WTC11 (cell line): ENCODE data around the gene MRPL33. TPM values are rescaled to one million over a fixed set of nuclear protein-coding genes. Genes with fewer than 3 reads are reported as not detected.

Experiments
- ATAC-seq: fragments of 200-7000 bp; cut with Tn5 transposase; 2 replicates; pipeline ENCODE4 v1.10.0; 2021; ENCODE audit warnings: mild to moderate bottlenecking, moderate library complexity
- CTCF ChIA-PET: fragments of 300-600 bp; sonication (Branson Sonifier 250); formaldehyde crosslinking; loops from one replicate; lab custom pipeline; 2021; ENCODE audit warnings: antibody characterized with exemption; lab: Charles Lee
- POLR2A ChIA-PET: fragments of 350-600 bp; sonication (Branson Sonifier 250); formaldehyde crosslinking; loops from one replicate; lab custom pipeline; 2021; ENCODE audit warnings: antibody characterized with exemption; lab: Charles Lee
- DNase-seq: peaks from one replicate; pipeline ENCODE4 v3.0.0; 2021; ENCODE audit warnings: low spot score
- H3K27ac Mint-ChIP-seq: 2 replicates; pipeline ENCODE4 v1.8.0; 2021; ENCODE audit warnings: mixed read lengths
- H3K27me3 Mint-ChIP-seq: 2 replicates; pipeline ENCODE4 v1.8.0; 2021; ENCODE audit warnings: low read depth, mild to moderate bottlenecking, moderate library complexity, mixed read lengths
- H3K36me3 Mint-ChIP-seq: 2 replicates; pipeline ENCODE4 v1.8.0; 2021; ENCODE audit warnings: mixed read lengths
- H3K4me1 Mint-ChIP-seq: 2 replicates; pipeline ENCODE4 v1.8.0; 2022; ENCODE audit warnings: mixed read lengths
- H3K4me3 Mint-ChIP-seq: 2 replicates; pipeline ENCODE4 v1.8.0; 2021; ENCODE audit warnings: mild to moderate bottlenecking, moderate library complexity, mixed read lengths
- H3K9me3 Mint-ChIP-seq: 2 replicates; pipeline ENCODE4 v1.8.0; 2021; ENCODE audit warnings: mixed read lengths
- ATF6 ChIP-seq: sonication (generic); formaldehyde crosslinking; IDR thresholded peaks from 2 replicates; pipeline ENCODE4 v1.8.1; 2023; ENCODE audit warnings: mild to moderate bottlenecking, missing genetic modification reagents
- CTCF ChIP-seq: fragments of 200-600 bp; IDR thresholded peaks from 2 replicates; pipeline ENCODE4 v1.8.0; 2022; ENCODE audit warnings: antibody characterized with exemption
- E2F4 ChIP-seq: sonication (generic); formaldehyde crosslinking; IDR thresholded peaks from 2 replicates; pipeline ENCODE4 v1.8.1; 2022; ENCODE audit warnings: low read depth, mild to moderate bottlenecking, moderate library complexity, missing genetic modification reagents, borderline replicate concordance
- ETV6 ChIP-seq: sonication (generic); formaldehyde crosslinking; IDR thresholded peaks from 2 replicates; pipeline ENCODE4 v1.8.1; 2022; ENCODE audit warnings: mild to moderate bottlenecking, missing genetic modification reagents
- FOXK1 ChIP-seq: sonication (generic); formaldehyde crosslinking; IDR thresholded peaks from 2 replicates; pipeline ENCODE4 v1.8.0; 2022; ENCODE audit warnings: mild to moderate bottlenecking, moderate library complexity, missing genetic modification reagents
- GABPB1 ChIP-seq: sonication (generic); formaldehyde crosslinking; IDR thresholded peaks from 2 replicates; pipeline ENCODE4 v1.8.1; 2023; ENCODE audit warnings: mild to moderate bottlenecking, missing genetic modification reagents
- NFATC4 ChIP-seq: fragments of 250-450 bp; sonication (Bioruptor Pico); IDR thresholded peaks from 2 replicates; pipeline ENCODE4 v1.9.0; 2021; ENCODE audit warnings: mild to moderate bottlenecking
- SMAD3 ChIP-seq: sonication (generic); formaldehyde crosslinking; IDR thresholded peaks from 2 replicates; pipeline ENCODE4 v1.8.0; 2022; ENCODE audit warnings: missing genetic modification reagents, mild to moderate bottlenecking, borderline replicate concordance
- TEAD1 ChIP-seq: sonication (generic); formaldehyde crosslinking; IDR thresholded peaks from 2 replicates; pipeline ENCODE4 v1.8.0; 2022; ENCODE audit warnings: mild to moderate bottlenecking, missing genetic modification reagents
- ZMAT4 ChIP-seq: fragments of 250-450 bp; sonication (Bioruptor Pico); IDR thresholded peaks from 2 replicates; pipeline ENCODE4 v1.9.0; 2021; ENCODE audit warnings: mild to moderate bottlenecking
- ZNF232 ChIP-seq: sonication (generic); formaldehyde crosslinking; IDR thresholded peaks from 2 replicates; pipeline ENCODE4 v1.8.0; 2022; ENCODE audit warnings: mild to moderate bottlenecking, missing genetic modification reagents
- ZNF425 ChIP-seq: fragments of 250-450 bp; sonication (Bioruptor Pico); conservative IDR thresholded peaks from 2 replicates; pipeline ENCODE4 v1.9.0; 2021; ENCODE audit warnings: mild to moderate bottlenecking
- ZNF532 ChIP-seq: fragments of 250-450 bp; sonication (Bioruptor Pico); IDR thresholded peaks from 2 replicates; pipeline ENCODE4 v1.9.0; 2021; ENCODE audit warnings: mild to moderate bottlenecking, borderline replicate concordance
- ZSCAN18 ChIP-seq: fragments of 250-450 bp; sonication (Bioruptor Pico); IDR thresholded peaks from 2 replicates; pipeline ENCODE4 v2.1.2; 2022; ENCODE audit warnings: mild to moderate bottlenecking, moderate library complexity
- total RNA-seq: library from RNA; stranded (reverse); gene quantifications from 3 replicates; pipeline ENCODE4 v1.2.3, GENCODE V29; 2021

MRPL33 gene
- total RNA-seq, 1 experiment from 2014 or later = 52.5 TPM

GRCh38 chr2:27754138-27754588, 17.4 kb upstream of the MRPL33 start (continued):
- peak; percentile 85 for TF ChIP-seq CTCF

GRCh38 chr2:27754831-27755230, 16.7 kb upstream of the MRPL33 start:
- CTCF ChIA-PET = interaction anchor here (0.7 to 4.8 kb wide), 9 partner anchors 10 to 697 kb away, joined by 3 to 72 read pairs (median 4); no protein-coding TSS in a partner anchor
- H3K4me3 Mint-ChIP-seq = no peak overlapping the region
- POLR2A ChIA-PET = interaction anchor here (0.6 to 1.0 kb wide), 2 partner anchors 38 to 641 kb away, joined by 3 to 6 read pairs; no protein-coding TSS in a partner anchor
- H3K9me3 Mint-ChIP-seq = no peaks in the 10 kb centered on the region
- H3K27me3 Mint-ChIP-seq = no peaks in the 10 kb centered on the region
- DNase-seq (no peak), ATAC-seq (no peak)
- H3K27ac Mint-ChIP-seq = no peak overlapping the region
- peaks cover 25% of the 10 kb centered on the region for H3K4me1 Mint-ChIP-seq
- TF ChIP-seq NFATC4 (CRISPR knock-in tag) (no peak), TEAD1 (CRISPR knock-in tag) (no peak), FOXK1 (CRISPR knock-in tag) (no peak), ETV6 (no peak), ZNF532 (no peak)
- peaks cover 2% of the 10 kb centered on the region; the same call in 1 of the 2 replicates for H3K36me3 Mint-ChIP-seq

- CTCF ChIA-PET = no interaction called here
- H3K27ac Mint-ChIP-seq = no peak overlapping the region
- peaks cover 25% of the 10 kb centered on the region for H3K4me1 Mint-ChIP-seq
- POLR2A ChIA-PET = no interaction called here
- DNase-seq (no peak), ATAC-seq (no peak)
- TF ChIP-seq ZSCAN18 (CRISPR knock-in tag) (no peak), ZNF425 (CRISPR knock-in tag) (no peak), GABPB1 (CRISPR knock-in tag) (no peak), SMAD3 (no peak), ATF6 (no peak), ZMAT4 (no peak), ZNF232 (CRISPR knock-in tag) (no peak), E2F4 (CRISPR knock-in tag) (no peak)
- peaks cover 2% of the 10 kb centered on the region; the same call in 1 of the 2 replicates for H3K36me3 Mint-ChIP-seq
- H3K27me3 Mint-ChIP-seq = no peaks in the 10 kb centered on the region
- no peaks in the 10 kb centered on the region for H3K9me3 Mint-ChIP-seq
- H3K4me3 Mint-ChIP-seq = no peak overlapping the region
These were observed 15.4 kb upstream of the MRPL33 start for GRCh38 chr2:27756091-27756490.
